ENCODE data around the gene MBNL2.
A peak's percentile ranks its signal among the peaks of the same experiment; 100 is the strongest.

Gene MBNL2

DNA sequence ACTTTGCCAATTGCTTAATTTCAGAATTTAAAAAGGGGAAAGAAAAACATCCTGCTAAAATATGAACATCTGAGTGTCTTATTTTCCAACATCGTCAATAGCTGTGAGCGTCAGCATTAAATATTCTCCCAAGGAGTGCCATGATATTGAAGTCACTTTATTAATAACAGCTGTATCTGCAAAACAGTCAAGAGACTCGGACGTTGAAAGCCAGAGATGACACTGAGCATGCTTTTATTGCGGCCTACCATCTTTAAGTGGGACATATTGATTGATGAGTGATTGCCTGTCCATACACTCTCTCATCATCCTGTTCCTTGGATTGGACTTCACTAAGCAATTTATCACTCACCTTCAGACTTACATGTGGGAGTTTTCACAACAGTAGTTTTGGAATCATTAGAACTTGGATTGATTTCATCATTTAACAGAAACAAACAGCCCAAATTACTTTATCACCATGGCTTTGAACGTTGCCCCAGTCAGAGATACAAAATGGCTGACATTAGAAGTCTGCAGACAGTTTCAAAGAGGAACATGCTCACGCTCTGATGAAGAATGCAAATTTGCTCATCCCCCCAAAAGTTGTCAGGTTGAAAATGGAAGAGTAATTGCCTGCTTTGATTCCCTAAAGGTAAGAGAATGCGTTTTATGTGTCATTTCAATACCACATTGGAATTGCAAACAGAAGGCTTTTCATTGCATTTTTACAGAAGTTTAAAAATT lies 53.8 kb downstream of the MBNL2 start:
- no peak for DNase-seq

DNA sequence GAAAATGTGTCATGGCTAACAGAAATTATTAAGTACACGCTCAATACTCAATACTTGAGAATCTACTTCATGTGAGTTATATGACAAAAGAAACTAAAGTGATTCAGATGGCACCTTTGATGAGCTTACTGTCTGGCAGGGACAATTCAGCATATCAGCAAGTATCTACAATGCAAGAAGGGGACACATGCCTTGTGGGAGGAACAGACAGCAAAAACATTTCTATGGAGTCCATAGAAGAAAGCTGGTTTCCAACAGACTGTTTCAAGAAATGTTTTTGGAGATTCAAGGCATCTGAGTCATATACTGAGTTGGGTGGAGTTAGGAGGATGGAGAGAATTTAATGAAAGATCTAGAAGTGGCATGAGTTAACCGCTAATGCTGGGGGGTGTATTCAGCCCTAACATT lies 54.7 kb downstream of the MBNL2 start:
- DNase-seq = no peak

- DNase-seq = no peak
Observed at GRCh38 chr13:97278435-97279411, 56.6 kb downstream of the MBNL2 start.

GRCh38 chr13:97279913-97280312 lies 57.8 kb downstream of the MBNL2 start:
- DNase-seq = no peak

DNA sequence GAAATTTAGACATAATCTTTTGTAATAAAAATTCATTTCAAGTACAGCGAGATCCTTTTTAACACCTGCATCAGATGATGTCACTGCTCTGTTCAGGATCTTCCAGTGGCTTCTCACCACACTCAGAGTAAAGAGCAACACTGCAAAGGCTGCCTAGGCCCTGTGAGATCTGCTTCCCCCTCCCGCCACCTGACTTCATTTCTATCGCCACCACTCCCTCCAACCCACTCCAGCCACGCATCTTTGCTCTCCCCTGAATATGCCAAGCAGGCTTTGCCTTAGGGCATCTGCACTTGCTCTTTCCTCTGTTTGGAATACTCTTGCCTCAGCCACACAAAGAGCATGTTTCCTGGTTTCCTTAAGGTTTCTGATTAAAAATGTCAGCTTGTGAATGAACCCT lies 58.3 kb downstream of the MBNL2 start:
- no peak for DNase-seq

DNA sequence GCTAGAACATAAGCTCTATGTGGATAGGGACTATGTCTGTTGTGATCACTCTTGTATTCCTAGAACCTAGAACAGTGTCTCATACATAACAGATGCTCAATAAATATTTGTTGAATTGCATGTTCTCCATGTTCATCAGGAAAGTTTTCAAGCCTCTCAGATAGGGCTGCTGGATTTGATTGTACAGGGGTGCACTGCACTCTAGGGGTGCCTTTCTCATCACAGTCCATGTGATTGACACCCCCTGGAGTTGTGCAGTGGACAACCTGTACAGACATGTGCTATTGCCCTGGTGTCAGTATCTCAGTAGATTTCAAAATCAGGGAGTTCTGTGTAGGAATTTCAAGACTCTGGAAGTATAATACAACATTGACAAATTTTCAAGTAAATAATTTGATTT lies 58.9 kb downstream of the MBNL2 start:
- DNase-seq = no peak

GRCh38 chr13:97282705-97283104 lies 60.6 kb downstream of the MBNL2 start:
- DNase-seq = no peak

- no peak for DNase-seq
Observed at GRCh38 chr13:97283888-97284287, 61.8 kb downstream of the MBNL2 start.

DNA sequence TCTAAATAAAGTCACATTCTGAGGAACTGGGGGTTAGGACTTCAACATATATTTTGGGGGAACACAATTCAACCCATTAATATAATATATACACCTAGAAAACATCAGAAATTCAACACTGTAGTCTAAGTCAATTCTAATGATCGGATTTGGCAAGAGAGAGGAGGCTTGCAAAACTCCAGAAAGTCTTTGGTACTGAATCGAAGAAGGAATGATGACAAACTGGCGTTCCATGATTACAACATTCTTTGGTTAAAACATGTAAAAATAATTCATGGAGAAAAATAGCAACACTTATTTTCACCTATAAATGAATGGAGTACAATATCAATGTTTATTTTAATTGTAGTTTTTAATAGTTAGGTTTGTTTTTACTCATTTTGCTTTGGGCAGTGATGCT lies 62.4 kb downstream of the MBNL2 start:
- DNase-seq = no peak

GRCh38 chr13:97285221-97285955 lies 63.3 kb downstream of the MBNL2 start:
- DNase-seq = no peak

GRCh38 chr13:97286317-97287046 lies 64.3 kb downstream of the MBNL2 start:
- DNase-seq = no peak

DNA sequence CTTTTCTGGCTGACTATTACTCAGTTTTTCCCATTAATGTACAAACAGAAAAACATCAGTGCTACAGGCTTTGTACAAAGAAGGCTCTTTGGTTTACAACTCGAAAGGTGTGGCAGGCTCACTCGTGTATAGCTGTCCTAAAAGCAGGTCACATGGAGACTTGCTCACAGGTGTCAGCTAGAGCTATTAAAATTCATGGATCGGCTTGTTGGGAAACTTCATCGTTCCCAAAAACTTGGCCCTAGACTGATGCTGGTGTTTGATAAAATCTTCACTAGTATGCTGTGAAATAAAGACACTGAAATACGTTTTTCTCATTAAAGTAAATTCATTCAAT lies 64.9 kb downstream of the MBNL2 start:
- DNase-seq = no peak

DNA sequence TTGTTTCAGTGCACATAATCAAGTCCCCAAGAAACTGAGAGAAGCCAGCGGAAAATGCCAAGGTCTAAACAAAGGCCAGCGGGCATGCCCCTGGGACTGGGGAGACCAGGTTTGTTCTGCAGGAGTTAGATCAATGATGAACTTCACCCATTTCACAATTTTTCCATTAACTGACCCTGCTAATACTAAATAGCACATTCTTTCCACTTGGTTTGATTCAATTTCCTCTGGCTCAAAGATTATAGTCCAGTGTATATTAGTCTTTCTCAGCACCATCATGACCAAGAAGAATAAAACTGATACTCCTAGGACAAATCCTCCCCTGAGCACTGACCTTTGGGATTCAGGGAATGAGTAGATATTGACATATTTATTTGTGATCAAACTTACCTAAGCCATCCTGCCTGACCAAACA lies 66.4 kb downstream of the MBNL2 start:
- no peak for DNase-seq

GRCh38 chr13:97289514-97290298 lies 67.6 kb downstream of the MBNL2 start:
- DNase-seq = no peak

GRCh38 chr13:97295283-97296182 lies 73.4 kb downstream of the MBNL2 start:
- peak; percentile 64 for DNase-seq

GRCh38 chr13:97296740-97297139 lies 74.6 kb downstream of the MBNL2 start:
- DNase-seq = no peak

DNA sequence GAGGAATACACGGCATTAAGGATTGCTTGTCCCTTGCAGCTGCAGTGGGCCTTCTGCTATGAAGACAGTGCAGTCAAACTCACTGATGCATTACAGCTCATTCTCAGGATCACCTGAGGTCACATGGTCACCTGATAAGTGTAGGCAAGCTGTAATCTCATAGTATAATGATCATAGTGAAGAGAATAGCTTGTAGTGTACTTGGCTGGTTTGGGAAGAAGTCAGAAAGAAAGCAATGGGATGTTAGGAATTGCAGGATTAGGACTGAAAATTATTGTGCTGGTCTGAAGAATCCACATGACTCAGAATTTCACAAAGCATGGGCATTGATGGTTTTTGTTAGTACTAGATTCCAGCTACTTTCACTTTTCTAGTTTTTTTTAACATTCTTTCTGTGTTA lies 76.7 kb downstream of the MBNL2 start:
- DNase-seq = no peak

DNA sequence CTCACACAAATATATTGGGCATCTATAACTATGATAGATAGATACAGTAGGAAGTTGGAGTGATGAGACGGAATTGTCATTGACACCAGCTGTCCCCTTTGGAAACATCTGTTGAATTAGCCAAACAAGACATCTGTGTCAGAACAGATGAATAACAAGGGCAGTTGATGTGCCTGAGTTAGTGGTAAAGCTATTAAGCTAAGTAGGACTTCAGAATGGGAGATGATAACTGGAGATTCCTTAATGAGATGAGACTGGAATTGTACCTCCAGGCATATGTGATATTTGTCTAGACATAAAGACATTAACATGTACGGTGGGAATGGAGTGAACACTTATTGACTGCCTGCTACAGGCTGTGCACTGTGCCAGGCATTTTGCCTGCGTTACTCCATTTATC lies 78.7 kb downstream of the MBNL2 start:
- DNase-seq = no peak

DNA sequence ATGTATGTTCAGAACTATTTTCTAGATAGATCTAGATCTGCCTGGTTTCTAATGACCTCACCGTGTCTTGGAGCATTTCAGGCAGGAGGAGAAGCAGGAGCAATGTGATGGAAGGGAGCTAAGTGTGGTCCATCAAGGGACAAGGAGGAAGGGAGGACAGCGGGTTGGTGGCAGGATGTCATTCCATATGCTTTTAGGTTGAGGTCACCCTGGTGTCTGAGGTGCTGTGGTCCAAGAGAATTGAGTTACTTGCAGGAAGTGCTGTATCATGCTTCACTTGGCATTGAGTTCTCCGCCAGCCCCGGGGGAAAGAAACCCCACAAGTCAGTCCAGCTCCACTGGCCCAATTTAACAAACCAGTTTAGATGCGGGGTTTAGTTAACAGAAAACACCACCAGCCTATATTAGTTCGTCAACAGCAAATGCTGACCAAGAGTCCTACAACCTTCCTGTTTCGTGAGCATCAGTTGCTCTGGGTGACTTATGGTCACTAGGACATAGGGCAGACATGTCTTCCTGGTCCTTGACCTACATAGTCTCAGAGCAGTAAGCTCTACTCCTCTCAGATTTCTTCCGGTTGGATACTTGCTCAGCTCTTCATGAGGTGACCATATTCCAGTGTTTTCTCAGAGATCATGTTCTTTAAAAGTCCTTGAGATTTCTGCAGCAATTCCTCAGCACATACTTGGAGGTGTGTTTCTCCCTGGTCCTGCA lies 79.4 kb downstream of the MBNL2 start:
- no peak for DNase-seq

- peak; percentile 40 for DNase-seq
Observed at GRCh38 chr13:97302611-97303010, 80.5 kb downstream of the MBNL2 start.

All from DMS153 (cell line).